ENCODE data around the gene ADCY2.

Gene ADCY2

GRCh38 chr5:7742241-7742656 lies 346.3 kb downstream of the ADCY2 start:
- DNase-seq (ENCODE audit: low read depth in 2 of 2), result no peak

GRCh38 chr5:7745882-7746610 lies 350.1 kb downstream of the ADCY2 start:
- peak; percentile 13 to 21 for DNase-seq (ENCODE audit: low read depth in 2 of 2)

GRCh38 chr5:7747728-7748127 lies 351.8 kb downstream of the ADCY2 start:
- no peak for DNase-seq (ENCODE audit: low read depth in 2 of 2)

GRCh38 chr5:7749626-7750025 lies 353.7 kb downstream of the ADCY2 start:
- DNase-seq (ENCODE audit: low read depth in 2 of 2), result no peak

GRCh38 chr5:7751874-7752273 lies 355.9 kb downstream of the ADCY2 start:
- no peak for DNase-seq (ENCODE audit: low read depth in 2 of 2)

GRCh38 chr5:7753181-7753580 lies 357.2 kb downstream of the ADCY2 start:
- DNase-seq (ENCODE audit: low read depth in 2 of 2), result no peak

- DNase-seq (ENCODE audit: low read depth in 2 of 2), result no peak
Observed at GRCh38 chr5:7753596-7753995, 357.7 kb downstream of the ADCY2 start.

GRCh38 chr5:7754490-7754889 lies 358.6 kb downstream of the ADCY2 start:
- no peak for DNase-seq (ENCODE audit: low read depth in 2 of 2)

GRCh38 chr5:7754997-7755596 lies 359.2 kb downstream of the ADCY2 start:
- DNase-seq (ENCODE audit: low read depth in 2 of 2), result no peak

- no peak for DNase-seq (ENCODE audit: low read depth in 2 of 2)
Observed at GRCh38 chr5:7755958-7756357, 360.0 kb downstream of the ADCY2 start.

- DNase-seq (ENCODE audit: low read depth in 2 of 2), result no peak
Observed at GRCh38 chr5:7756453-7756852, 360.5 kb downstream of the ADCY2 start.

GRCh38 chr5:7759257-7759871 lies 363.4 kb downstream of the ADCY2 start:
- no peak for DNase-seq (ENCODE audit: low read depth in 2 of 2)

GRCh38 chr5:7759951-7760580 lies 364.1 kb downstream of the ADCY2 start:
- no peak for DNase-seq (ENCODE audit: low read depth in 2 of 2)

- no peak for DNase-seq (ENCODE audit: low read depth in 2 of 2)
Observed at GRCh38 chr5:7762267-7762666, 366.3 kb downstream of the ADCY2 start.

GRCh38 chr5:7763621-7764072 lies 367.7 kb downstream of the ADCY2 start:
- DNase-seq (ENCODE audit: low read depth in 2 of 2), result no peak

GRCh38 chr5:7764452-7764851 lies 368.5 kb downstream of the ADCY2 start:
- no peak for DNase-seq (ENCODE audit: low read depth in 2 of 2)

GRCh38 chr5:7770436-7770835 lies 374.5 kb downstream of the ADCY2 start:
- DNase-seq (ENCODE audit: low read depth in 2 of 2), result no peak

GRCh38 chr5:7772141-7772540 lies 376.2 kb downstream of the ADCY2 start:
- no peak for DNase-seq (ENCODE audit: low read depth in 2 of 2)

- DNase-seq (ENCODE audit: low read depth in 2 of 2), result no peak
Observed at GRCh38 chr5:7773178-7773577, 377.2 kb downstream of the ADCY2 start.

- DNase-seq (ENCODE audit: low read depth in 2 of 2), result no peak
Observed at GRCh38 chr5:7776442-7776841, 380.5 kb downstream of the ADCY2 start.

- no peak for DNase-seq (ENCODE audit: low read depth in 2 of 2)
Observed at GRCh38 chr5:7779019-7780005, 383.4 kb downstream of the ADCY2 start.
